Keratinocyte (primary cell): ENCODE measurements around the gene NEK2.

ENCODE experiments used
- CTCF ChIP-seq, 3 experiments: IDR thresholded peaks in 1 of 3; conservative IDR thresholded peaks in 1 of 3; optimal IDR thresholded peaks in 1 of 3; 2 replicates in 2 of 3; 3 replicates in 1 of 3; pipeline versions ENCODE3 to v1.5.1; 2011; ENCODE audit warnings: low read length in 3 of 3, mild to moderate bottlenecking in 3 of 3, moderate library complexity in 2 of 3, control low read depth in 1 of 3, inconsistent platforms in 1 of 3; ENCODE audit not compliant: insufficient read depth in 2 of 3; ENCODE audit errors: extremely low read depth in 1 of 3
- EZH2 ChIP-seq: IDR thresholded peaks from one replicate; pipeline ENCODE4 v1.6.1; 2012; ENCODE audit warnings: inconsistent platforms, mild to moderate bottlenecking, low read length, moderate library complexity

DNA sequence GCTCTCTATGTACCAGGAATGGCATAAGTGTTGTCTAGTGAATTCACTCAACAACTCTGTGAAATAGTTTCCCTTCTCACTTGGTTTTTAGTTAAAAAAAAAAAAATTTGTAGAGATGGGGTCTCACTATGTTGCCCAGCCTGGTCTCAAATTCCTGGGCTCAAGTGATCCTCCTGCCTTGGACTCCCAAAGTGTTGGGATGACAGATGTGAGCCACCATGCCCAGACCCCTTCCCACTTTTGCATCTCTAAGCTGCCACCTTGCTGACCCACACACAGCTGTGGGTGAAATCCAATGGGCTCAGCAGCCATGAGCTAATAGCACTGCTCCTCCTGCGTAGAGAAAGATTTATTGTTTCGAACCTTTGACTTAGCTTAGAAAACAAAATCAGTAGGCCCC is 33.5 kb downstream of the NEK2 start:
- TF ChIP-seq CTCF (optimal IDR thresholded peaks at IDR 0.05 in 1 of 3, IDR thresholded peaks at IDR 0.05 in 1 of 3, conservative IDR thresholded peaks at IDR 0.05 in 1 of 3; ENCODE audit: extremely low read depth in 1 of 3, insufficient read depth in 2 of 3, low read length in 3 of 3) (no peak), EZH2 (no peak)
